ENCODE data around the gene TMEM176B.
A peak's percentile ranks its signal among the peaks of the same experiment; 100 is the strongest.
"Not testable (repeated sequence)": the region's sequence is repeated elsewhere in the genome, so short reads cannot be mapped to it uniquely, and the experiment has no call there.

Gene TMEM176B

GRCh38 chr7:150781103-150781502, 19.1 kb downstream of the TMEM176B start:
- peak; percentile 74 for DNase-seq (ENCODE audit: low read depth)
- H3K4me3 ChIP-seq (ENCODE audit: low read depth, low read length) = no peak overlapping the region
- no peak for TF ChIP-seq CTCF (conservative IDR thresholded peaks at IDR 0.05; ENCODE audit: low read depth, low read length)

- no peak for TF ChIP-seq CTCF (conservative IDR thresholded peaks at IDR 0.05; ENCODE audit: low read depth, low read length)
- DNase-seq (ENCODE audit: low read depth) = no peak
- no peak overlapping the region for H3K4me3 ChIP-seq (ENCODE audit: low read depth, low read length)
Observed at GRCh38 chr7:150780292-150780691, 19.9 kb downstream of the TMEM176B start.

GRCh38 chr7:150778738-150779301, 21.3 kb downstream of the TMEM176B start:
- no peak overlapping the region for H3K4me3 ChIP-seq (ENCODE audit: low read depth, low read length)
- peak; percentile 93 for TF ChIP-seq CTCF (conservative IDR thresholded peaks at IDR 0.05; ENCODE audit: low read depth, low read length)
- peak; percentile 74 for DNase-seq (ENCODE audit: low read depth)

GRCh38 chr7:150778014-150778737, 22.0 kb downstream of the TMEM176B start:
- DNase-seq (ENCODE audit: low read depth) = no peak
- H3K4me3 ChIP-seq (ENCODE audit: low read depth, low read length) = no peak overlapping the region
- TF ChIP-seq CTCF (conservative IDR thresholded peaks at IDR 0.05; ENCODE audit: low read depth, low read length) = no peak

- DNase-seq (ENCODE audit: low read depth); H3K4me3 ChIP-seq (ENCODE audit: low read depth, low read length): not testable (repeated sequence)
Observed at GRCh38 chr7:150774131-150774530, 26.0 kb downstream of the TMEM176B start.

- no peak for TF ChIP-seq CTCF (conservative IDR thresholded peaks at IDR 0.05; ENCODE audit: low read depth, low read length)
- no peak overlapping the region for H3K4me3 ChIP-seq (ENCODE audit: low read depth, low read length)
- DNase-seq (ENCODE audit: low read depth) = no peak
Observed at GRCh38 chr7:150769768-150770167, 30.4 kb downstream of the TMEM176B start.

- DNase-seq (ENCODE audit: low read depth) = no peak
- no peak for TF ChIP-seq CTCF (conservative IDR thresholded peaks at IDR 0.05; ENCODE audit: low read depth, low read length)
- no peak overlapping the region for H3K4me3 ChIP-seq (ENCODE audit: low read depth, low read length)
Observed at GRCh38 chr7:150766334-150766709, 33.8 kb downstream of the TMEM176B start.

All from choroid plexus epithelial cell (primary cell).